ENCODE measurements around the gene C9orf152.
"Not testable (repeated sequence)": the region's sequence is repeated elsewhere in the genome, so short reads cannot be mapped to it uniquely, and the experiment has no call there.

Gene C9orf152, protein sequence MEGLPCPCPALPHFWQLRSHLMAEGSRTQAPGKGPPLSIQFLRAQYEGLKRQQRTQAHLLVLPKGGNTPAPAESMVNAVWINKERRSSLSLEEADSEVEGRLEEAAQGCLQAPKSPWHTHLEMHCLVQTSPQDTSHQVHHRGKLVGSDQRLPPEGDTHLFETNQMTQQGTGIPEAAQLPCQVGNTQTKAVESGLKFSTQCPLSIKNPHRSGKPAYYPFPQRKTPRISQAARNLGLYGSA

DNA sequence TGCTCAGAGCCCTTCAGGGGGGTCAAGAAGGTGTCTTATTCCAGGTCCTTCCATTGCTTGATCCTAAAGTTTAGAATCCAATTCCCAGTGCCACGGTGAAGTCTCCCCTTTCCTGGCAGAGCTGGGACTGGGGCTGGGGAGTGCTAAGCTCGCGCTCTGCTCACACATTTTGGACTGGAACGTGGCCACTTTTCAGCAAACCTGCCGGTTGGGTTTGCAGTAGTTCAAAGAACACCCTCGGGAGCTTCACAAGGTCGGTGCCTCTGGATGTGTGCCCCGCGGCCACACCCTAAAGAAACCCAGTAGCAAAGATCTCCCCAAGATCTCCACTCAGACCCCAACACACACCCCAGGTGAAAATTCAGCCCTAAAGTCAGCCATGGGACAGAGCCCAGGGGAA, at the start of gene C9orf152:
Gene C9orf152, minus strand, starts transcription at position 129 of the 400 bp plus-strand sequence. CDS start 580 bp downstream, outside the sequence.
- DNase-seq = no peak

DNA sequence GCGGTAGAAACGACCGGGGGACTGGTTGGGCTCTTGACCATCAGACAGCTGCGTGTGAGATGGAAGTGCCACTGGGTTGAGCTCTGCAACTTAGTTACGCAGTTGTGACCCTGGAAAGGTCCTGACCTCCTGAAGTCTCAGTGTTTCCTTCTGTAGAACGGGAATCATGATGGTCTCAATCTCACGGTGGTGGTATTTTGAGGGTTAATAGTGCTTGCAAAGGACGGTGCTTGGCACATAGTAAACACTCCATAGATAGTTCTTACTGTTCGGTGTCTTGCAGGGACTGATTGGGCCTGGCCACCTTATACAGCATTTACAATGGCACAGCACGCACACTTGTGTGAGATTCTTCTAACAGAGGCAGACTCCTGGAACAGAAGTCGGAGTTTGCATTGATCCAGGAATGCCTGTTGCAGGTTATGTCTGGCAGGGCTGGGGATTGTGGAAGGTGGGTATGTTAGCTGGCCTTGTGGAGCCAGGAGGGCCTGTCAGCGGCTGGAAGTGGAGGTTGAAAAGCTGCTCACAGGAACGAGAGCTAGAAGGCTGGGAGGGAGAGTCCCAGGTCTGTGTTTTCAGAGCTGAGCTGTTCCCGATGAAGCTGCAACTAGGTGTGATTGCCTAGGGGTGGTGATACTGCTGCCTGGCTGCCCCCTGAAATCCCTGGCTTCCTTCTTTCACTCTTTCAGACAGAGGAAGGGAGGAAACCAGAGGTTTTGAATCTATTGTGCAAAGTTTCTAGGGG, 49.3 kb upstream of the C9orf152 start:
- DNase-seq = no peak

DNA sequence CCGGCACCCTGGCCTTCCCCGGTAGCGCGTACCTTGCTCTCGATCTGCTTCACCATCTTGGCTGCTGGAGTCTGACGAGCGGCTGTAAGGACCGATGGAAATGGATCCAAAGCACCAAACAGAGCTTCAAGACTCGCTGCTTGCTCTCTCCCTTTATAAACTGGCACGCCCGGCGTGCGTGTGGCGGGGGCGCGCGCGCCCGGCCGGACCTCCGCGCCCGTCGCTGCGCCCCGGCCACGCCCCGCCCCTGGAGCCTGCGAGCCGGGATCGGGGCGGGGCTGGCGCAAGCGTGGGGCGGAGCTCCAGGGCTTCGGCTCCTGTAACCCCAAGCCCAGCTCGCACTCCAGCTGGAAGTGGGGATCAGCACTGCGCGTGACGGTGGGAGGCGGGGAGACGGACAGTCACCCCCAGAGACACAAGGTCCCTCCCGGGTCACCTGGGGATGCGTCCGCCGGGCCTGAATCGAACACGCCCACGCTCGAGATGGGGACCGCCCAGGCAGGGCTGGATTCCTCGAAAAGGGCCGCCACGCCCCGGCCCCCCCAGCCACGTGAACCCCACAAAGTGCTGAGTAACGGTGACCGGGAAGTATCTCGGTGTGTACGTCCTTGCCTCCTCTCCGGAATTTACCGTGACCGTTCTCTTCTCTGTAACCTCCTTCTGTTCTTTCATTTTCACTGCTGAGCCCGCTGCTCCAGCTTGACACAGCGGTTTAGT, 48.6 kb upstream of the C9orf152 start, which contains the start of gene TXN:
Gene TXN, minus strand, starts transcription at position 128 of the 717 bp plus-strand sequence. Its CDS starts 72 bp downstream, at position 56.
- DNase-seq = peak; percentile 57

DNA sequence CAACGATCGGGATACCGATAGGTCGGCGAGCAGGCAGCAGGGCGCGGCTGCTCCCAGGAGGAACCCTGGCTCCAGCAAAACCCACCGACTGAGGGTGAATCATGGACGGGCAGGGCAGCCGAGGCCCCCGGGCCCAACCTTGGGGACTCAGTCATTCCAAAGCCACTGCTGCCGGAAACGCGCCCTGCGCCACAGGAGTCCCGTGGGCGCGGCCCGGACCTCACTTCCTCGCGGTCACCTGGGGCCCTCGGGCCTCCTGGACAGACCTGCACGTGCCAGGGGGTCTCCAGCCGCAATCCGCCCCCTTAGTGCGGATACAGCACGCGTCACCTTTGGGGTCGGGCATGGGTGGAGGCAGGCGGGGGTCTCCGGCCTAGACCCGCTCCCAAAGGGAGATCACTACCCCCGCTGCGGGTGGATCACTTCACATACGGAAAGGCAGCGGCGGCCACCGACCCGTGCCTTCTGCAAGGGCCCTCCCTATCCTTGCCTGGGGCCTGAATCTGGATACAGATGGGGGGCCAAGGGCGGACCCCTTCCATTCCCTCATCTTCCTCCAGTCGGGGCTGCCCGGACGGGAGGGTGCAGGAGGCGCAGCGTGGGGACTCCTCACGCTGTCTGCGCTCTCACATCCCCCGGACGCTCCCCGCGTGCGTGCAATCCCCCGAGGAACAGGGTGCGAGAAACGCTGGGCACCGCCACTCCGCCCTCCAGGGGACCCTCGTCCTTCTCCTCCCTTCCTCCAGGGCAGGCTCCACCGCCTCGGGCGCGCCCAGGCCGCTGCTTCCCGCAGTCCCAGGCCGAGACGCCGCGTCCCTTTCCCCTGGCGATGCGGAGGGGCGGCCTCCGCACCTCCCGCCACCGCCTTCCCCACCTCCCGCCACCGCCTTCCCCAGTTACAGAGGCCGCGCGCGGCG, 47.8 kb upstream of the C9orf152 start:
- peak; percentile 10 for DNase-seq

DNA sequence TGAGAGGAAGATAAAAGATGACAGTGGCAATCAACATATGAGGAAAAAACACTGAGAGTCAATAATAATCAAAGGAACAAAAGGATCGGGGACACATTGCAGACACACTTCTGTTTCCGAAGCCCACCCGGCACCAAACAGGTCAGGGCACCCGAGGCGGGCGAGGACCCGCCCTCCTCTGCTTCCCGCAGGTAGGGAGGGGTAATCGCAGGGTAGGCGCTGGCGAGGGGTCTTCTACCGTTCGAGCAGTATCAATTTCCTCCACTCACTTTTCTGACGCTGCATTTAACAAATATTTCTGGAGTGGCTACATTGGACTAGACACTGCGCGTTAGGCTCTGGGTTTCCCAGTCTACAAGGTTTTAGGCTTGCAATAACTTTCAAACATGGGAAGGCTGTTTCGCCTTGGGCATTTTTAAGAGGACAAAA, 47.1 kb upstream of the C9orf152 start:
- no peak for DNase-seq

DNA sequence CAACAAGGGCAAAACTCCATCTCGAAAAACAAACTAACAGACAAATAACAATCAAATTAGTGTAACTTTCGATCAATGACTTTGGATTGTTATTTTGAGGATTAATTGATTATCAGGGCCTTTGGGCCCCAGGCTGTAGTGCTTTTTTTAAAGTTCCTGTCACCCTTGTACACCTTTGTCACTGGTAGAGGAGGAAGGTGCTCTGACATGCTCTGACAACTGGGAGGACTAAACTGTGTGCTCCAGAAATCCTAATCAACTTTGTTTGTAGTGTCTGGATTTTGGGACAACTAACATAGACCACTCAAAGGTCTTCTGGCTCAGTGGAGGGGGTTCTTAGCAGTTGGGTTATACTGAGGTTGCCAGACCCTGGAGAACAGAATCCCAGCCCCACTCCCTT, 46.5 kb upstream of the C9orf152 start:
- no peak for DNase-seq

DNA sequence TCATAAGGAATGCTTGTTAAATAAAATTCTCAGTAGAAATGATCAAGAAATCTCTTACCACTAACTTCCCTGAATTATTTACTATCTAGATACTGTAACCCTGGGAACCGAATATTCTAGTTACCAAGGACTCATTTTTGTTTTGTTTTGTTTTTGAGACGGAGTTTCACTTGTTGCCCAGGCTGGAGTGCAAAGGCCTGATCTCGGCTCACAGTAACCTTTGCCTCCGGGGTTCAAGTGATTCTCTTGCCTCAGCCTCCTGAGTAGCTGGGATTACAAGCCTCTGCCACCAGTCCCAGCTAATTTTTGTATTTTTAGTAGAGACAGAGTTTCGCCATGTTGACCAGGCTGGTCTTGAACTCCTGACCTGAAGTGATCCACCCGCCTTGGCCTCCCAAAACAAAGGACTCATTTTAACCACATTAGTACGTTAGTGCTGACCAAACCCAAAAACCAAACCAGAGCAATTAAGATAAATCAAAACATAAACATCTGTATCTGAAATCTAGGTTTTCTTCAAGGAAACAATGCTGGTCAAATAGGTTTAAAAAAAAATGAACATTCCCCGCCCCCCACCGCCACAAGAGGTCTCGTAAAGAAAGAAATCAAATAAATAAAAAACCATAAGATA, 44.7 kb upstream of the C9orf152 start:
- DNase-seq = no peak

DNA sequence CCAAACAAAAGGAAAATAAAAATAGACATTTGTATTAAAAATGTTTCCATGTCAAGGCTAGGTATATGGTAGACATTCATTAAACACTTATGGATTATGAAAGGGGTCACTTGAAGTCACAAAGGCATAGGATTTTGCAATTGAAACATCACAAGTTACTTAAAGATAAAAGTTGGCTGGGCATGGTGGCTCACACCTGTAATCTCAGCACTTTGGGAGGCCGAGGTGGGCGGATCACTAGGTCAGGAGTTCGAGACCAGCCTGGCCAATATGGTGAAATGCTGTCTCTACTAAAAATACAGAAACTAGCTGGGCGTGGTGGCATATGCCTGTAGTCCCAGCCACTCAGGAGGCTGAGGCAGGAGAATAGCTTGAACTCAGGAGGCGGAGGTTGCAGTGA, 43.8 kb upstream of the C9orf152 start:
- not testable (repeated sequence) for DNase-seq

DNA sequence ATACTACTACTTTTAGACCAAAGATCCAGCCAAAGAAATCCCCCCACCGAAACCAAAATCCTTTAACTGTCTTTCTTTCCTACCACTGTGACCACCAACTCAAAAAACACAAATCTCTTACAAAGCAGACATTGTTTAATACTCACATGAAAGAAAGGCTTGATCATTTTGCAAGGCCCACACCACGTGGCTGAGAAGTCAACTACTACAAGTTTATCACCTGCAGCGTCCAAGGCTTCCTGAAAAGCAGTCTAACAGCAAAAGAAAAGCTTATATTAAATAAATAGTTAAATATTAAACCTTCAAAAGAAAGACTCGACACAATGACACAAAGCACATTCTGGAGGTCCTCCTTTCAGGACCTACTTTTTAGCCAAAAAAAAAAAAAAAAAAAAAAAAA, 43.3 kb upstream of the C9orf152 start:
- no peak for DNase-seq

DNA sequence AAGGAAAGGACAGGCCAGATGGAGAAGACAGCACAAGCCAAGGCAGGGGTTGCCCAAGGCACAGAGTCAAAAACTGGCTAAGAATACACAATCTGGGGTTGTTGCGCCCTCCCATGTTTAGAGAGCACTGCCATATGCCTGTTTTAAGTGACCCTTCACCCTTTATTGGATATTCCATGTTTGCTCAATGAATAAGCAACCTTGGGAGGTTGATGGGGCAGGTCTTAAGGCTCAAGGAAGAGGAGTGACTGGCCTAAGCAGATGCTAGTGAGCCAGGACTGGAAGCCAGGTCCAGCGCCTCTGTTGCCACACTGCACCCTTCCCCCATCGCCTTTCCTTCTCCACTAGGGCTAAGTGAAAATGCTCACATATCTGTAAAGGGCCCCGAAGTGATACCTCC, 41.6 kb upstream of the C9orf152 start:
- no peak for DNase-seq

DNA sequence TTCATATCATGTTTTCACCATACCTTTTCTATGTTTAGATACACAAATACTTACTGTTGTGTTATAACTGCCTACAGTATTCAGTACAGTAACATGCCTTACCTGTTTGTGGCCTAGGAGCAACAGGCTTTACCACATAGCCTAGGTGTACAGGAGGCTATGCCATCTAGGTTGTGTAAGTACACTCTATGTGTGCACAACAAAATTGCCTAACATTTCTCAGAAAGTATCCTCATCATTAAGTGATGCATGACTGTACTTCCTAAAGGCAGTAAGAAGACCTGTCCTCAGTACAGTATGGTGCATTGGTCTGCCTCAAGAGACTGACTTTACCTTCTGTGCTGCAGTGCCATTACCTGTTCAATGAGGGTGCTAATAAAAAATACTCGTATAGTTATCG, 40.4 kb upstream of the C9orf152 start:
- no peak for DNase-seq

DNA sequence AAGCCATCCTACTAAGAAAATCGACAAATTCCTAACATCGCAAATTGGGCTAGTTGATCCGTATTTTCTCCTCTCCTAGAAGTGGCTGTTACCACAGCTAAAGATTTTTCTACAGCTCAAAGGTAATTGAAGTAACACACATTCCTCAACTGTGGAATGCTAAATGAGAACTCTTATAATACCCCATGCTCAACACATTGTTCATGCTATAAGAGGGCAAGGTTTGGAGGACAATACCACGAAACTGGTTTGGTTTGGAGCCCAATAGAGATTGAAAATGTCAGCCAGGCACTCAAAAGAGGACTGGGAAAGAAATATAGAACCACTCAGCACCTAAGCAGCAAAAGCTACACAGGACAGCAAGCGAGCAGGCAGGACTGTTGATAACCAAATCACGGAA, 38.3 kb upstream of the C9orf152 start:
- DNase-seq = no peak

DNA sequence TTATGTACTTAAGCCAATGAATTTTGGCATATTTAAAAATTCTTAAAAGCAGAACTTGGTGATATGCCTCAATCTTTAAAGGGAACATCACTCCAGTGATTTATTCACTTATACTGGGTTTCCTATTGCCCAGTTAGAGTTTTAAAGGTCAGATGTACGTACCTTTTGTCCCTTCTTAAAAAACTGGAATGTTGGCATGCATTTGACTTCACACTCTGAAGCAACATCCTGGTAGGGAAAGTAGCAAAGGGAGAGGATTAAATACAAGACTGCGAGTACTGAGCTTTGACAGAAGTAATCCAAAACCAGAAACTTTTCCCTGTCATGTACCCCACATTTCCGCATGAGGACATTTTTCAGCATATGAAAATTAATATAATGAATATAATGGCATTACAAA, 36.7 kb upstream of the C9orf152 start:
- no peak for DNase-seq

DNA sequence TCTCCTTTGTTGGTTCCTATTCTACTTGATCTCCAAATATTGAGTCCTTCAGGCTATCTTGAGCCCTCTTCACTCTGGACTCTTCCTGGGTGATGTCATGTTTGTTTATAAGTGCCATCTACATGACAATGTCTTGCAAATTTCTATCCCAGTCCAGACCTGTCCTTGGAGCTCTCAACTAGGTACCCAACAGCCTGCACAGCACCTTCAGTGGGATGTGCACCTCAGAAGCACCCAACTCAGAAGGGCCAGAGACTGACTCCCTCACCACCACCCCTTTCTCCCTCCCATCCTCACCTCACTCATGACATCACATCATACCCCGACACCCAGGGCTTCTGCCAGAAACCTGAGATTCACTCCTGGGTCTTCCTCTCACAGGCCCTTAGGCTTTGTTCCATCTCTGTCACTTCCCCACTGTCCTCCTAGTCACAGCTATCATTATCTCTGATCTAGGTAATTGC, 33.9 kb upstream of the C9orf152 start:
- DNase-seq = no peak

DNA sequence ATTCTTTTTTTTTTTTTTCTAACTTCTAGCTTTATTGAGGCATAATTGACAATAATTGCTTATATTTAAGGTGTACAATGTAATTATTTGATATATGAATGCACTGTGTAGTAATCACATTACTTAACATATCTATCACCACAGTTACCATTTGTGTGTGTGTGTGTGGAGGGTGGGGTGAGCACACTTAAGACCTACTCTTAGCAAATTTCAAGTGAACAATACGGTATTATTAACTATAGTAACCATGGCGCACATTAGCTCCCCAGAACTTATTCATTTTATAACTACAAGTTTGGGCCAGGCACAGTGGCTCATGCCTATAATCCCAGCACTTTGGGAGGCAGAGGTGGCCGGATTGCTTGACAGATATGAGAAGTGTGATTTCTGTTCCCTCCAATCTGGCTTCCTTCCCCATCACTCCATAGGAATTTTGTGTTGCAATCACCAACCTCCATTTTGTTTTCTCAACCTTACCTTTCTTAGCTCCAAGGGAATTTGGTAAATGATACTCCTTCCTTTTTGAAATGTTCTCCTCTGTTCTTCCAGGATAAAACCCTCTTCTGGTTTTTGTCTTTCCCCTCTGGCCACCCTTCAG, 33.4 kb upstream of the C9orf152 start:
- no peak for DNase-seq

DNA sequence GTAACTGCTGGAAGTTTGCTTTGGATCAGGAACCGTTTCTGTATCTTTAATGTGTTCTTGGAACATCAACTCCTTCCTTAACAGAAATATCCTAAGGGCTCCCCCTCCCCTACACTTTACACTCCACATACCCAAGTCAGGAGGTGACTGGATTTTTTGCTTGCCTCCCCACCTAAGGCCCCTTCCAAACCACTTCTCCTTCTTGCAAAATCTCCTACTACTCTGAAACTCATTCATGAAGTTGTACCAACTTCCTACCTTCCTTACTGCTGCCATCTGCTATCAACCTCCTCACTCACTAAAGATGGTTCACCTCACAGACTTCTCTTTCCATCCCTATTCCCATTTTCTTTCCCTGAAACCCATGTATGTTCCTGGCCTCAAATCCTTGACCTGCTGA, 32.2 kb upstream of the C9orf152 start:
- DNase-seq = no peak

DNA sequence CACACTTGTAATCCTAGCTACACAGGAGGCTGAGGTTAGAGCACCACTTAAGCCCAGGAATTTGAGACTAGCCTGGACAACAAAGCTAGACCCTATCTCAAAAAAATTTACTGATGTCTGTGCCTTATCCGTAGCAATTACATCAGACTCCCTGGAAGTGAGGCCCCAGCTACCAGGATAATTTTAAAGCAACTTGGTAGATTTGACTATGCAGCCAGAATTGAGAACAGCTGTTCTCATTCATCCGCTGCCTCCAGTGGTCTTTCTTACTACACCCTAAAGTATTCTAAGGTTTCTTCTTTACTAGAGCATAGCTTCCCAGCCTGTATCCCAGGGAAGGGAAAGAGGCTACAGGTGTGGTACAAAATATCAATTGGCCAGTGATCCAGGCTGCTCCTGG, 20.4 kb upstream of the C9orf152 start:
- DNase-seq = no peak

DNA sequence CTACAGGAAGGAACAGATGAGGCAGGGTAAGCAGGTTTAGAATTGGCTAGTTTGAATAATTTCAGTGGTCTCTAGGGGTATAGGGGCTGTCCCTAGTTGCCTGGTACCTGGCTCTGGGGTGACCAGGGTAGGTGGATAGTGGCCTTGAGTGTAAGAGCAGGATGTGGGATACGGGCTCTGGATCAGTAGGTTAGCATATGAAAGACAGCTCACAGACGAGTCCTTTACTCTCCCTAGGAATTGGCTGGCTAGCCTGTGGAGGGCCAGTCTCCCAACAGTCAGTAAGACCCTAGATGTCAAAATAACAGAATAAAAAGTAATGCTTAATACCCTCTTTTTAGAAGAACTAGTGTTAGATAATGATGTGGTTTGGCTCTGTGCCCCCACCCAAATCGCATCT, 16.6 kb upstream of the C9orf152 start:
- no peak for DNase-seq

DNA sequence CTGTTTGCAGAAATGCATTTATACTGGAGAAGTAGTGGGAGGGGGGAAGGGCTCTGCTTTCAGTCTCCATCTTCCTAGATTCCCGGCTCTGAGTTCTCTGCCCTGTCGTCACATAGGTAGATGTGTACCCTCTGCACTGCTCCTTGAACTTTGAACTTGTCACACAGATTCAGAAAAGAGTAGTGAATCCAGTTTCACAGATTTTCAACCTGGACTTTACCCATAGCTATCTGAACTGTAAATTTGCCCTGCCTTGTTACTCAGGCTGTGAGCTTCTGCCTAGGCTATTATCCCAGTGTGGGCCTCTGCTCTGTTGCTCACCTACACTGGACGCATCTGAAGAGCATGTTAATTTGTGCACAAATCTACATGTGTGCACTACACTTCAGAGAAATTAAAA, 12.8 kb upstream of the C9orf152 start:
- DNase-seq = no peak

DNA sequence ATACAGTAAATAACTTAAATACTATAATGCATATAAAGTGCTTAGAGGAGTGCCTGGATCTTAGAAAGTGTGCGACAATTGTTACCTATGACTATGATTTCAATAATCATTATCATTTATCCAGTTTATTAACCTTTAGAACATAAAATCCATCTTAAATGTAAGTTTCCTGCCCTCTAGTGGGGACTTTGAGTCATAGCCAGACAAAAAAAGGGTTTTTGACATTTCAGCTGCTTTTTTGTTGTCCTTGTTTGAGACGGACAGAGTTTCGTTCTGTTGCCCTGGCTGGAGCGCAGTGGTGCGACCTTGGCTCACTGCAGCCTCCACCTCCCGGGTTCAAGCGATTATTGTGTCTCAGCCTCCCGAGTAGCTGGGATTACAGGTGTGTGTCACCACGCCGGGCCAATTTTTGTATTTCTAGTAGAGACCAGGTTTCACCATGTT, 9.7 kb upstream of the C9orf152 start:
- no peak for DNase-seq

DNA sequence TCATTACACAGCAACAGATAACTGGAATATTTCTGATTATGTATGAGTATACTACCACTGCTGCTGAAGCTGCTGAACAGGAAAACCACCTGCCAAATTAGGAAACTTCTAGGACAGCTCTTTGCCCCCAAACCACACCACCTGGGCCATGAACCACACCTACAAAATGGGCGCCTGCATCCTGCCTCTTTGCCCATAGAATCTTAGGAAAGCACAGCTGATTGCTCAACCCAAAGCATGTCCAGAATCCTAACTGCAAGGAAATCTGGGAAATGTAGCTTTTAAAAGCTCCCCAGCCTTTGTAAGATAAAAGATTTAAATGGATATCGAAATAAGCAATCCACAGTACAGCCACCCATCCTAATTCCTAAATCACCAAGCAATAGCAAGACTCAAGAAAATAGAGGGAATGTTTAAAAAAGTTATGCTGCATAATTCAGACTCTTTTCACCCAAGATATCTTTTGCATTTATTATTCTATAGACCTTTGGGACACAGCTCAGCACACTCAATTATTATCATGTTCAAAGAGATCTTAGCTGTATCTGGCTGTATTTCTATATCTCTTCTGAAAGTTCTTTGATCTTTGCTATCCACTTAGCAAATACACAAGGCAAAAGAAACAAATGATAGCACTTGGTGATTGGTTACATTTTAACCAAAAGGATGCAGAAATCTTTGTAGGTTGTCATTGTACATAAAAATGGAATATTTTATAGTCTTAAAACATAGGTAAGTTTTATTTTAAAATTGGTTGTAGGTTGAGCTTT, 6.8 kb upstream of the C9orf152 start:
- DNase-seq = no peak

Data from NCI-H2081 treated with DMSO at 0.1 percent for 48 hours (cell line).